ENCODE data around the gene LMX1B.

The LMX1B gene

DNA sequence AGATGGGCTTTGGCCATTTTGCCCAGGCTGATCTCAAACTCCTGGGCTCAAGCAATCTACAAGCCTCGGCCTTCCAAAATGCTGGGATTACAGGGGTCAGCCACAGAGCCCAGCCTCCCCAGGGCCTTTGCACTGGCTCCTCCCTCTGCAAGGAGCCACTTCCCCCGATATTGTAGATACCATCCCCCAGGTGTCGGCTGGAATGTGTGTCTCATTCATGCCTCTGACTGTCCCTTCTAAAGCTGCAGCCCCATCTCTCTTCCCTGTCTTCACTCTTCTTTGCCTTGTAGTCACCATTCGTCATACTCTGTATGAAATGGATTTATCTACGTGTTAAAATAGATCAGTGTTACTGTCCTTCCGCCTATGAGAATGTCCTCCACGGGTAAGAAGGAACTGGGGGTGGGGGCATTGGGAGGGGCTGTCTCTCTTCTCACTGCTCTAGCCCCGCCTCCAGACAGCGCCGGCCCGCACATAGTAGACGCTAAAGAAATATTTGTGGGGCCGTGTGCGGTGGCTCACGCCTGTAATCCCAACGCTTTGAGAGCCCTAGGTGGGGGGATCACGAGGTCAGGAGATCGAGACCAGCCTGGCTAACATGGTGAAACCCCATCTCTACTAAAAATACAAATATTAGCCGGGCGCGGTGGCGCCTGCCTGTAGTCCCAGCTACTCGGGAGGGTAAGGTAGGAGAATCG, 68.5 kb downstream of the LMX1B start:
- DNase-seq: no peak

DNA sequence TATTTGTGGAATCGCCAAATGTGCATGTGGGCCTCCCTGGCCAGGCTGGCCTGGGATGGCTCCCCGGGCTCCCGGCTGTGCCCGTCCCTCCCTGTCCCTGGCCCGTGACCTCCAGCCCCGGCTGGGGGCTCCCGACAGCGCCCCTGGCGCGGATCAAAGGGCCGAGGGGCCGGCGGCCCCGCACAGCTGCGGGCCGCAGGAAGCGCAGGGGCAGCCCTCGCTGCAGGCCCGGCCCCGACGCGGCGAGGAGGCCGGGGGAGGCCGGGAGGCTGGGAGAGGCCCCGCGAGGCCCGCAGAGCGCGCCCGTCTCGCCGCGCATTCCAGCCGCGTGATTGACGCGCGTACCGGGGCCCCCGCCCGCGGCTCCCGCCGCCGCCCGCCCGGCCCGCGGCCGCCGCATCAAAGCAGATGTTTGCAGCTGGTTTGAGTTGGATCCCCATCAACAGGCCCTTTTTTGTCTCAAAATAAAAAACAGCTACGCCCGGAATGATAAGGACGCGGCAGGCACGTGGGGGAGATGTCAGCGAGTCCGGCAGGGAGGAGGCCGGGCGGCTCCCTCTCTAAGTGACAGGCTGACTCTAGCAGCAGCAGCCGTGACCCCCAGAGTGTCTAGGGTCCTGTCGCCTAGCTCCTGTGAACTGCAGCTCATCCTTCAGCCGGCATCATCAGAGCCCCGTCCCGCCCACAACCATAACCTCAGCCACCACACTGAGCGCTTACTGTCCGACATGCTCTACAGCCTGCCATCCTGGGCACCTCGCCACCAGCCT, 69.4 kb downstream of the LMX1B start:
- DNase-seq: no peak

DNA sequence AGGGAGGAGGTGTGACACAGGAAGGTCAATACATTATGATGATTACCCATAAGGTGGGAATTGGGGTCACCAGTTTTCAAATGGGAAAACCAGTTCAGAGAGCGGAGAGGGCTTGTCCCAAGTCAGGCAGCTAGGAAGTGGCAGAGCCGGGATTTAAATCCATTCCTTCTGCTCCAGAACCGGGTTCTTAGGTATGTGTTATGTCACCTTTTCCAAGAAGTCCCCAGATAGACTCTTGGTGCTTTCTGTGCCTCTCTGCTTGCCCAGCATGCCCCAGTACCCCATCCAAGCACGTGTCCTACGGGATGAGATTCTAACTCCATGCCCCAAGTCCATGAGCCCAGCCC, 69.9 kb downstream of the LMX1B start:
- DNase-seq: no peak

DNA sequence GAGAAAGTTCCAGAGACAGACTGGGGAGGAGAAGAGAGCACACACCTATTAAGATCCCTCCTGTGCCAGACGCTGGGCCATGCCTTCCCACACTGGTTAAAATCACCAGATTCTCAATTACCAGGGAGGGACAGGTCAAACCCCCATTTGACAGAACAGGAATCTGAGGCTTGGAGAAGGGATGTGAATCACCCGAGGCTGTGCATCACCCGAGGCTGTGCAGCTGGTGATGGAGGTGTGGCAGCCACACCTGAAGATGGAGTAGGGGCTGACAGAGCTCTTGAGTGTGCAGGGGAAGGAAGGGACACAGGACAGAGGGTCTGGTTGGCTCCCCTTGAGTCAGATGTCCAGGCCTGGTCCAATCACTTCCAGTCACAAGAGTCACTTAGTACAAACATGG, 70.6 kb downstream of the LMX1B start:
- no peak for DNase-seq

DNA sequence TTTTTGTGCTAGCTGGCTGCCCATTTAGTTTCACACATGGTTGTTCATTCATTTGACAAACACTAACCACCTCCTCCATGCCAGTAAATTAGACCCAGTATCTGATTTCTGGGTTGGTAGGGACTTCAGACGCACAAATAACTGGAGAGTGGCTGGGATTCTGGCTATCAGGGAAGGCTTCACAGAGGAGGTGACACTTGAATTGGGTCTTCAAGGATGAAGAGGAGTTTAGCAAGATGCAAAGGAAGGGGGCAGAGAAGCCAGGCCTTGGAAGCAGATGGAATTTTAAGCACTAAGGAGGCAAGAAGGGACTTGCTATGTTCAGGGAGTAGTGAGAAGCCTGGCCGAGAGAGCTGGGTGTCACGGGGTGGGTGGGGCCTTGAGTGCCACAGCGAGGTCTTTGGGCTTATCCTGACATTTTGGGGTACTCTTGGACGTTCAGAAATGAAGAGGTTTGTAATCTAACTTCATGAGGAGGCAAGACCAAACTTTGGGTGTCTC, 71.3 kb downstream of the LMX1B start:
- DNase-seq: no peak

DNA sequence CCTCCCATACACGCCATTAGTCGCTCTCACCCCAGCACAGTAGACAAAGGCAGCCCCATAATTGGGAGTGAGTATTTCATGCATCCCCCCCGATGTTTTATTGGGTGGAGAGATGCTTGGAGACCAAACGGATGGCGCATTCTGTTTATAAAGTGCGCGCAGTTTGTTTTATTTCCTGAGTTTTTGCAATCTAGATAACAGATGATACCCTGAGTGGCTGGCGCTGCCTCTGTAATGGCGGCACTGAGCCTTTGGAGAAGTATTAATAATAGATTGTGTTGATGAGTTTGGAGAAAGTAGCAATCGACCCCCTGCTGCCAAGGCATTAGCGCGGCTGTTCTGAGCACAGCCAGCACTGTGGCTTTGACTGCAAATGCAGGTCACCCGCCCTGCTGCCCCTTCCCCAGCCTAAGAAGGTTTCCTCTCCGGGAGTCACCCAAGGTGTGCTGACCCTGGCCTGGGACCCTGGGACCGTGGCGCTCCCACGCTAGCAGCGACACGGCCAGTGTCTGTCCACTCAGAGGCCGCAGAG, 74.3 kb downstream of the LMX1B start:
- no peak for DNase-seq

DNA sequence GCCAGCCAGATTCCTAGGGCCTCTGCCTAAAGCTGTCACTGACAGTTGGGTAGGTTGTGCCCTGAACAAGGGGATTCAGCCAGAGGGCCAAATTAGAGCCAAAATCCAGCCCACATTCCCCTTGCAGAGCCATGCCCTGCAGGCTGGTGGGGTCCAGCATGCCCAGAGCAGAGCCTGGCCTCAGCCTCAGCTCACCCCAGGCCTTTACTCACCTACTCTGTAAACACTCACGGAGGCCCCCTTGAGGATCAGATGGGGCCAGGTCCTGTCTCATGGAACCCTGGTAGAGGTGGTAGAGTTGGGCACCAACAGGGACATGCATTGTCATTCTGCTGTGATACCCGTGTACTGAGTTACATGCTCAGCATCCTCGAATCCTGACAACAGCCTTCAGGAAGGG, 74.9 kb downstream of the LMX1B start:
- DNase-seq: no peak

DNA sequence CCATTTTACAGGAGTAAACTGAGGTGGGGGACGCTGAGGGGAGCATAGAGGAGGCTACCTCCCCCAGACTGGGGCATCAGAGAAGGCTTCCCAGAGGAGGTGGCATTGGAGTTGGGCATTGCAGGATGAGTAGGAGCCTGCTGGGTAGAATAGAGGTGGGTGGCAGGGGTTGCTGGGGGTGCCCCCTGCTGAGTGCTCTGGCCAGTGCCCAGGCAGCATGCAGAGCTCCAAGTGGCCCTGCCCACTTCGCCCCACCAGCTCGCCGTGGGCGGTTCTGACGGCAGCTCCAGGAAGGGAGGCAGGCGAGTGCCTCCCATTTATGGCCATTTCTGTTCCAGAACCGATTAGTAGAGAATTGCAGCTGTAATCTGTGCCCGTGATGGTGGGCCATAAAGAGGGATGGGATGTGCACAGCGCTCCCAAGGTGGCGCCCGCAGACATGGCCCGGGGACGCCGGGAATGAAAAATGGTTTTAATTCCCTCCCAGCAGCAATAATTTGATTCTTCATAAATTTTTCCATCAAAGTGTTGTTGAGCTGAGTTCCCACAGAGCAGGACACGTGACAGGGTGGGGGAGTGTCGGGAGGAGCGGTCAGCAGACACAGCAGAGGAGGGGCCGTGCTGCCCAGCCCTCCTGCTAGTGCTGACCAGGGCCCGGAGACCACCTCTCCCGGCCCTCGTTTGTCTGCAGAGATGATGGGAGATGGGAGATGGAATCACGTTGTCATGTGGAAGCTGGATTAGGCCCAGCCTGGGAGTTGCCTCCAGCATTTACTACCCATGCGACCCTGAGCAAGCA, 75.5 kb downstream of the LMX1B start:
- DNase-seq: no peak

DNA sequence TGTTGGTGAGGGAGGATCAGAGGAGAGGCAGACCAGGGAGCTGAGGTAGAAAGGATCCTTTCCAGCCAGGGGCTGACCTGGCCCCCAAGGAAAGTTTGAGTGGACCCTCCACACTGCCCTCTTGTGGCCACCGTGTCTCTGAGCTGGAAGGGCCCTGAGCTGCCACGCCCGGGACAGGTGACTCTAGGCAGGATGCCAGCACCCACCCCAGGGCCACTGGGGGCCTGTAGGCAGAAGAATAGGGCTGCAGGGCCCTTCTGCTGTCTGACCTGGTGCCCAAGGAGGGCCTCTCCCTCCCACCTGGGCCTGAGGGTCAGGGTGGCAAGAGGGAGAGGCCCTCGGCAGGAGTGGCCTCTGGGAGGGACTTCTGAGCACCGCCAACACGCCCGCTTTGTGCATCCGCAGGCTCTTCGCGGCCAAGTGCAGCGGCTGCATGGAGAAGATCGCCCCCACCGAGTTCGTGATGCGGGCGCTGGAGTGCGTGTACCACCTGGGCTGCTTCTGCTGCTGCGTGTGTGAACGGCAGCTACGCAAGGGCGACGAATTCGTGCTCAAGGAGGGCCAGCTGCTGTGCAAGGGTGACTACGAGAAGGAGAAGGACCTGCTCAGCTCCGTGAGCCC, 76.8 kb downstream of the LMX1B start:
- peak; percentile 34 to 37 for DNase-seq

DNA sequence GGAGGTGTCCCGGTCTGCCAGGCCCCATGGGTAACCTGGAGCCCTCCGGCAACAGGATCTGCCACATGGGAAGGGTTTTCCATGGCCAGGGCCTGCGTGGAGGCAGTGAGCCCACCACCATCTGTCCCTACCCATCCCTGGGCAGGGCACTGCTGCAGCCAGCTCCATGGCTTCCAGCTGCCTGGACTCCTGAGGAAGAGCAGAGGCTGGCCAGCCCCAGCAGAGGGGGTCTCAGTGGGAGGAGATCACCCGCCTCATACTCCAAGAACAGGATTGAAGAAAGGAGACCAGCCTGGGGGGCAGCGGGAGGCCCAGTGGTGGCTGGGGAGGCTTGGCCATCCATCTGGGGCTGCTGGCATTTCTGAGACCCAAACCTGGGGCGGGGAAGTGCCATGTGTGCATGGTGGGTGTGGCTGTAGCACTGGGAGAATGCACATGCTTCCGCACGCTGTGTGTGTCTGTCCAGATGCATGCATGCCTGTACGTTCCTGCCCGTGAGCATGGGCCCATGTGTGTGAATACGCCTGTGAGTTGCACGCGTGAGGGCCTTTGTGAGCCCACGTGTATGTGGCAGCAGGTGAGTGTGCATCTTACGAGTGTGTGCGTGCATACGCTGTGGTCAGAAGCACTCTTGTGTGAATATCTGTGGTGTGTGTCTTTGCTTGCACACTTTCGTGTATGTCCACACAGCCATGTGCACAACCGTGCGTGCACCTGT, 78.5 kb downstream of the LMX1B start:
- DNase-seq: no peak

DNA sequence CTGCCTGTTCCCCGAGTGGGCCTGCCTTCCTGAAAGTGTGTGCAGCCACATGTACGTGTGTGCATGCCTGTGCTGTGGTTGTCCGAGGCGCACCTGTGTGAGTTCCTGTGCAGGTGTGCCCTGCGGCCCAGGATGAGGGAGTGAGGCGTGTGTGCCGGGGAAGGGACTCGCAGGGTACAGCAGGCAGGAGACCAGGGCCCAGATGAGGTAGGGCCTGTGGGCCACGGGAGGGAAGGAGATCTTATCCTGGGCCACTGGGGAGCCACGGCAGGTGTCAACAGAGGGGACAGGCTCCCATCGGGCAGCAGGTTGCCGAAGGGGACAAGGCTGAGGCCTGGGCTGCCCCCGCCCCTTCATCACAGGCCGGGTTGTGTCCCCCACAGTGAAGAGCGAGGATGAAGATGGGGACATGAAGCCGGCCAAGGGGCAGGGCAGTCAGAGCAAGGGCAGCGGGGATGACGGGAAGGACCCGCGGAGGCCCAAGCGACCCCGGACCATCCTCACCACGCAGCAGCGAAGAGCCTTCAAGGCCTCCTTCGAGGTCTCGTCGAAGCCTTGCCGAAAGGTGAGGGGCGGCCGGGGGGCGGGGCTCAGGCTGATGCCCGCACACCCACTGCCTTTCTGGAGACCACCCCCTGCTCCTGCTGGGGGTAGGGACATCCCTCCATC, 79.2 kb downstream of the LMX1B start:
- no peak for DNase-seq

DNA sequence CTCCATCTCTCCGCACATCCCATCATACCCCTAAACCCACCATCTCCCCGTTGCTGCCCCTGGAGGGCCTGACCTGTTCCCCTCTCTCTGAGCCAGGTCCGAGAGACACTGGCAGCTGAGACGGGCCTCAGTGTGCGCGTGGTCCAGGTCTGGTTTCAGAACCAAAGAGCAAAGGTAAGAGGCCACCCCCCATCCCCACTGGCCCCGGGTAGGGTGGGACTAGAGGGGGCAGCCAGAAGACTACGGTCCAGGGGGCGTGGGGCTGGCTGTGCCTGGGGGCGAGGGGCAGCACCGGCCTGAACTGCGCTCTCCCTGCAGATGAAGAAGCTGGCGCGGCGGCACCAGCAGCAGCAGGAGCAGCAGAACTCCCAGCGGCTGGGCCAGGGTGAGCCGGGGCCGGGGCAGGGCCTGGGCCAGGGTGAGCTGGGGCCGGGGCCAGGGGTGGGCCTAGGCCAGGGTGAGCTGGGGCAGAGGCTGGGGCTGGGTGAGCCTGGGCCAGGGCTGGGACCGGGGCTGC, 79.8 kb downstream of the LMX1B start:
- DNase-seq: no peak

DNA sequence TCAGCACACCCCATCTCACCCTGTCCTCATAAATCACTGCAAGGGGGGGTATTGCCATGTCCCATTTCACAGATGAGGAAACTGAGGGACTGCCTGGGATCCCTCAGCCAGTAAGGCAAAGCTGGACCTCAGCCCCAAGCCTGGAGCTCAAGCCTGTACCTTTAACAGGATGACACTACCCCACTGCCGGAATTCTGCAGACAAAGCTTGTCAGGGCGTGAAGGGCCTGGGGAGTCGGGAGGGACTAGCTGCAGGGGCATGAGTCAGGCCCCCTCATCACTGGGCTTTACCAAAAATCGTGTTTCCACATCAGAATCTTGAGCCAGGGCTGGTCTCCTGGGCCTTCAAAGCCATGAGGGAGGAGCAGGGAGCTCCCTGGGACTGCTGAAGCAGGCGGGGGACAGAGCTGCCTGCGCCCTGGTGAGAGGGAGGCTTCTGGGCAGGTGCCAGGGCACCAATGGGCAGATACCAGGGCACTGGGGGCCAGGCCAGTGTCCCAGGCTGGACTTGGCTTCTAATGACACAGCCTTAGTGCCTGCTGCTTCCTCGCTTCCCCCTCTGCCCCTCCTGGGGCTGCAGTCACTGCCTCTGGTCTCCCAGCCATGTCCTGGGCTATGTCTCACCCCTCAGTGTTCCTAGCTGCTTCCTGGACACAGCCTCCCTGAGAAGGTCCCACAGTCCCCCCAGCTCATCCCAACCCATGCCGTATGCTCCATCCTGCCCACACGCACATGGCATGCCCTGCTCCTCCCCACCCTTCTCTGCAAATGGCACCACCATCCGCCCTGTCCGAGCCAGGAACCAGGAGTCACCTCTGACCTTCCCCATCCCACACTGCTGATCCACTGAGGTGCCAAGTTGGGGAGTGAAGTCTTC, 80.7 kb downstream of the LMX1B start:
- no peak for DNase-seq

DNA sequence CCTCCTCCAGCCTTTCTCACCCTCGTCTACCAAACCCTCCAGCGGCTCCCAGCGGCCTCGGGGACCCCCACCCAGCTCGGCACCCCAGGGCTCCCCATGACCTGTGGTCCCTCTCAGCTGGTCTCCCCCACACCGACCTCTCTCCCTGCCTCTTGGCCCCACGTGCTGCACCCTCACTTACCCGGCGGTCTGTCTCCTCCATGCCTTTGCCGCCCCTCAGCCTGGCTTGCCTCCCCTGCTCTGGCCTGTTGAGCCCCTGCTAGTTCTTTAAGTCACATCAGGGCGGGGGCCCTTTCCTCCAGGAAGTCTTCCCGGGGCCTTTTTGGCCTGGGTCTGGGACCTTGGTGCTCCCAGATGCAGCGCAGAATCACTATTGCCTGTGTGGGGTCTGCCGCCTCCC, 81.5 kb downstream of the LMX1B start:
- DNase-seq: no peak

DNA sequence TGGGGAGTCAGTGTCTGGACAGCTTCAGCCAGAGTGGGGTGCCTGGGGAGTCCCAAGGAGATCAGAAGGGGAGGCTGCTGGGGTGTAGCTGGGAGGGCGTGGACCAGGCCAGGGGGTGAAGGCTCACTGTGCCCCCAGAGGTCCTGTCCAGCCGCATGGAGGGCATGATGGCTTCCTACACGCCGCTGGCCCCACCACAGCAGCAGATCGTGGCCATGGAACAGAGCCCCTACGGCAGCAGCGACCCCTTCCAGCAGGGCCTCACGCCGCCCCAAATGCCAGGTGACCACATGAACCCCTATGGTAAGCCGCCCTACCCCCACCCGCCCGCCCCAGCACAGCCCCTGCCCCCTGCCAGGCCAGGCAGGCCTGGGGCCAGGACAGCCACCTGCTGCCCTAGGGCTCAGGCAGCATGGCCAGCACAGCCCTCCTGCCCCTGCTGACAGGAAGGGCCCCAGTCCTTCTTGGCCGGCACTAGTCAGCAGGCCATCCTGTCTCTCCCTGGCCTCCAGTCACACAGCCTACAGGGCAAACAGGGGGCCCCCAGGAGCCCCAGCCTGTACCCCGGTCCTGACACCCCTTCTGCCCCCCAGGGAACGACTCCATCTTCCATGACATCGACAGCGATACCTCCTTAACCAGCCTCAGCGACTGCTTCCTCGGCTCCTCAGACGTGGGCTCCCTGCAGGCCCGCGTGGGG, 82.1 kb downstream of the LMX1B start:
- DNase-seq: no peak

DNA sequence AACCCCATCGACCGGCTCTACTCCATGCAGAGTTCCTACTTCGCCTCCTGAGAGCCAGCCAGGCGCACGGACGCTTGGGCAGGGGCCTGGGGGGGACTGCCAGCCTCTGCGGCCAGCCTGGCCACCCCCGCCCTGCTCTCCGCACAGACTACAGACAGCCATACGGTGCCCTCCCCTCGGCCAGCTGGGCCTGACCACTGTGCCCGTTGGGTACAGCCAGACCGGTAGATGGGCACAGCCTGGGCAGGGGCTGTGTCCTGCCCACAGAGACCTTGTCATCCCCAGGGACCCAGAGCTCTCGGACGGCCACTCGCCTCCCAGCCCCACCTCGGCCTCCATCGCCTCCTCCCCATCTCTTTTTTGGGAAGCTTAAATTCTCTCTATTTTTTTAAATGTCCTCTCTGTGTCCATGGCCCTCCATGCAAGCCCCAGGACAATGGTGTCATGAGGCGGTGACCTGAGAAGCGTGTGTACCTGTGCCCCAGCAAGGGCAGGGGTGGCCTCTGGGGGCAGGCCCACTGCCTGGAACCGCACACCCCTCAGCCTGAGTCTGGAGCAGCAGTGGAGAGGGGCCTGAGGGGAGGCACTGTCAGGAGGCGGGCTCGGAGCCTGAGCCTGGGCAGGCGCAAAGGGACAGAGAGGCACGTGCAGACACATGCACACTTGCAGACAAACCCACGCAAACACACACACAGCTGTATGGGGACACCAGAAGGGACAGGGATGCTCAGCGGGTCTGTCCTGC, 82.8 kb downstream of the LMX1B start:
- no peak for DNase-seq

DNA sequence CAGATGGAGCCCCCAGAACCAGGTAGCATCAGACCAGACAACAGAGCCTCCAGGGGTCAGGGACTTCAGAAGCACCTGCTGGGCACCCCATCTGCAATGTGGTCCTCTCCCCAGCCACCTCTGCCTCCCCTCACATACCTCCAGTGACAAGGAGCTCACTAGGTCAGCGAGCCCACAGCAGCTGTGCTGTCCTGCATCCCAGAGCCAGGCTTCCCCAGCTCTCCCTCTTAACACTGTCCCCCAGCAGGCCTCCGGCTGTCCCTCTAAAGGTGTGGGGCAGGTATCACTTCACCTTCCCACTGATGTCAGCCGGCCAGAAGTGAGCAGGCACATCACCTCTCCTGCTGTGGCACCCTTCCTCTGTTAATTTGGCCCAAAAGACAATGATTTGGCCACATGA, 83.6 kb downstream of the LMX1B start:
- DNase-seq: no peak

DNA sequence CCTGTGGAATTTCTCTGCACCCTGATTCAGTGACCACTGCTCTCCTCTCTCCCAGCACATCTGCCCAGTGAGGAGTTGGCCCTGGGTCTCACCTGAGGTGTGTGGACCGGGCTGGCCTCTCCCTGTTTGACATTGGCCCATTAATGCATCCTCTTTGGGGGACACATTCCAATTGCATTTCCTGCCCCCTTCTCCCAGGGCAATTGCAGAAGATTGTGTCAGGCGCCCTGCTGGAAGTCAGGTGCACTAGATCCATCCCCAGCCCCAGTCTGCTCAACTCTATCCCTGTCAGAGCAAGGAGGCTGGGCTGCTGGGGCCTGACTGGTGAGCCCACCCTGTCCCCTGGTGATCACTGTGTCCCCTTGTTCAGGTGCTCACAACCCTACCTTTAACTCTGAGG, 84.5 kb downstream of the LMX1B start:
- DNase-seq: no peak

DNA sequence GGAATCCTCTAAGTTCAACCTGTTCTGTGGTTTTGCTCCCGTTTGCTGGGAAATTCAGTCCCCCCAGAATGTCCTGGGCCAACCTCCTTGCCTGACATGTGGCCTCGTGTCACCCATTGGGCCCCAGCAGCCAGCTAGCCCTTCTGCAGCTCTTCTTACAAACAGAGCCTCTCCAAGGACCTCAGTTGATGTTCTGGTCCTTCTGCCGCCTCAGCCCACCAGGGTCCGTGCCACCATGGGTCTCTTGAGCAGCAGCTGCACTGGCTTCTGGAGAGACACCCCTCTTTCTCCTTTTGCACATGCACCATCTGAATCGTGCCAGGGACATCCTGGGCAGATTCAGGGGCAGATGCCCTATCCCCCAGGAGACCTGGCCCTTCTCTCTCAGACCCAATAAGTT, 85.0 kb downstream of the LMX1B start:
- no peak for DNase-seq
